ENCODE measurements around the gene PHF21A.

PHF21A gene

DNA sequence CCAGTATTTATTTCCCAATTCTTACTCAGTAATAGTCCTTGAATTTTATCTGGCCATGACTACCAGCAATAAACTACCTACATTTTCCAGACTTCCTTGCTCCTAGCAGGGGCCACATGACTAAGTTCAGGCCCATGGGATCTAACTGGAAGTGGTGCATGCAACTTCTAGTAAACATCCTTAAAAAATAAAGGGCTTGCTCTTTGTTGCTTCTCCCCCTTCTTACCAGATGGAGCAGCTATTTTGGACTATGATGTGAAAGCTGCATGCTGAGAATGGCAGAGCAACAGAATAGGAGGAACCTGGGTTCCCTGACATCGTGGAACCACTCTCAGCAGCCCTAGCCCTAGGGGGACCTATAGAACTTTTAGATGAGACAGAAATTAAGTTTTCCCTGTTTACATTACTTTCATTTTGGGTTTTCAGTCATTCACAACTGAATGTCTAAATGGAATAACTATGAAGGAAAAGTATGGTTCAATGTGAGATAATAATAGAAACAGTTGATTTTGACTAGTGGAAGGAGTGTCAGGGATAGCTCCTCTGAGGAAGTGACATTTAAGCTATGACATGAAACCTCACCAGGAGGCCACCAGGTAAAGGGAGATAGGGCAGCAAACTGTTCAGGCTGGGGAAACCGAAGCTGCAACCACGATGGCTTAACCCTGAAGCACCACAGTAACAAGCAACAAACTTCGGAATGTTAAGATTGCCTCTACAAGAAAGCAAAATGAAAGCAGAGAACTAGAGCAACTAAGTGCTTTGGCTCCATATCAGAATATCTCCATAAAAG, 48.9 kb downstream of the PHF21A start:
- DNase-seq, result no peak

DNA sequence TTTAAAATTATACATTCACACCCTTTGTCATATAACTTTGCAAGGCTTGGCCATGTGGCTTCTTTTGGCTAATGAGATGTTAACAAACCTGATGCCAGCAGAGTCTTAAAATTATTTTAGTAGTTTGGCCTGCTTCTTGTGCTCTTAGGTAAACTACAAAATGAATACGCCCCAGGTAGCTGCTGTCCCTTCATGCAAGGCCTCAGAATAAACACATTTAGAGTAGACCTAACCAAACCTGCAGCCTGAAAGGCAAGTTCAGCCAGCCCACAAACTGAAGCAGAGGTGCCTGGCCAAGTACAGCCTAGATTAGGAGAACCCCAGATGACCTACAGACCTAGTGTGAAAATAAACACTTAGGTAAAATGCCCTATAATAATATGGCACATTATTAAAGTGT, 50.2 kb downstream of the PHF21A start:
- no peak for DNase-seq

- DNase-seq, result no peak
Measured at GRCh38 chr11:46069595-46069994, 51.7 kb downstream of the PHF21A start.

DNA sequence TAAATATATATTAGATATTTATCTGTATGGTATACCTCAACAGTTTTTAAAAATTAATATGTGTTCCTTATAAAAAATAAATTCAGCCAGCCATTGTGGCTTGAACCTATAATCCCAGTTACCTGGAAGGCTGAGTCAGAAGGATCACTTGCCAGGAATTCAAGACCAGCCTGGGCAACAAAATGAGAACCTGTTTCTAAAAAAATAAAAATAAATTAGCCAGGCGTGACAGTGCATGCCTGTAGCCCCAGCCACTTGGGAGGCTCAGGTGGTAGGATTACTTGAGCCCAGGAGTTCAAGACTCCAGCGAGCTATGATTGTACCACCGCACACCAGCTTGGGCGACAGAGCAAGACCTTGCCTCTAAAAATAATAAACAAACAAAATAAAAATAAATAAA, 54.9 kb downstream of the PHF21A start:
- DNase-seq, result no peak

DNA sequence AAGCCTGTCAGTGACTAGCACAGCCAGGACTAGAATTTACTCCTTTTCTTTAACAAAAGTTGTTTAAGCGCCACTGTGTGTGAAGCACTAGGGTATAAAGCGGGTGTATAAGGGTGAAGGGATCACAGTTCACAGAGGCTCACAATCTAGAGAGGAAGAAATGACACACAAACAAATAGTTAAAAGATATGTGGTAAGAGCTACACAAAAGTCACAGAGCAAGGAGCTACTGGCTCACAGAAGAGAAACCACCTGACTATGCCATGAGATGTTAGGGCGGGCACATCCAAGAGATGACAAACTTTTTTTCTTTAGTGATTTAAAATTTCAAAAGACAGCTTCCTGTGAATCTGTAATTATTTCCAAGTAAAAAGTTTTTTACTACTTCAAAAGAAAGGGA, 55.6 kb downstream of the PHF21A start:
- no peak for DNase-seq

DNA sequence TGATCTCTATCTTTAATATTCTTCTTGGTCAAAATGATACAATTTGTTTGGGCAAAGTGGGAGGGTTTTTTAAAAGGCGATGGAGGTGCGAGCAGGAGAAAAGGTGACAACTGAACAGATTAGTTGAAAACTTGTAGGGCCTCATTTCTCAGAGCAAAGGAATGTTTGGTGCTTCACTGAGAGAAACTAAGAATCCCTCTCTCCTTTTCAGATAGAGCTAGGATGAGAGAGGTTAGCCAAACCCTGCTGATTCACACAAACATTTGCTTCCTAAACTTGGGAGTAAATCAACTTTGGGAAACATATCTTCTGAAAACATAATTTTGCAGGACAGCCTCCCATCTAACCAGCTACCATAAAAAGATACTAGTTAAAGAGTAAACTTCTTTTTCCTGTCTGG, 57.0 kb downstream of the PHF21A start:
- DNase-seq, result no peak

GRCh38 chr11:46063138-46063537, 58.1 kb downstream of the PHF21A start:
- no peak for DNase-seq

DNA sequence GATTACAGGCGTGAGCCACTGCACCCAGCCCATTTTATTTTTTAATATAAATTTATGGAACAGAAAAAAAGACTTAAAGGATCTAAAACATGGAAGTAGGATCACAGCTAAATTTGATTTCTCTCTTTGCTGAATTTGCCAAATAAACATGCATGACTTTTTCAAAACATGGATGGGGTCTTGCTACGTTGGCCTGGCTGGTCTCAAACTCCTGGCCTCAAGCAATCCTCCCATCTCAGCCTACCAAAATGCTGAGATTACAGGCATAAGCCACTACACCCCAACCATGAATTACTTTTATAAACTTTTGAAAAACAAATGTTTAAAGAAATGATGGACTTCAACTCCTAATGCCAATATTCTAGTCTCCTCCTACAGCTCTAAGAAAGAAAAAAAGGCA, 61.2 kb downstream of the PHF21A start:
- no peak for DNase-seq

DNA sequence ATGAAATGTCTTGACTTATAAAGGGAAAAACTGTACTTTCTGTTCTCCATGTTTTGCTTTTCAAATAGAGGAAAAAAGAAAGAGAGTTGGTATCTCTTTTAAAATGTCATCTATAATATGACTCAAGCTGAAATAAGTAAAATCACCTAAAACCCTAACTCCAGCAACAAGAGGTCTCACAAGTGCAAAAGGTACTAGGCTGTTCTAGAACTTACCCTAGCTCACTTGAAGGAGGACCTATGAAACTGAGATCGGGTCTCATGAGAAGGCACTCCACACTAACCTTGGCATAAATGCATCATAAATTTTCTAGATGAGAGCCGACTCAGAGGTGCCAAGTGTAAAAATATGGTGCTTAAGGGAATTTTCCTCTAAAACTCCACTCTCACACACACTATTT, 63.8 kb downstream of the PHF21A start:
- DNase-seq, result no peak

GRCh38 chr11:46055371-46055770, 65.9 kb downstream of the PHF21A start:
- no peak for DNase-seq

DNA sequence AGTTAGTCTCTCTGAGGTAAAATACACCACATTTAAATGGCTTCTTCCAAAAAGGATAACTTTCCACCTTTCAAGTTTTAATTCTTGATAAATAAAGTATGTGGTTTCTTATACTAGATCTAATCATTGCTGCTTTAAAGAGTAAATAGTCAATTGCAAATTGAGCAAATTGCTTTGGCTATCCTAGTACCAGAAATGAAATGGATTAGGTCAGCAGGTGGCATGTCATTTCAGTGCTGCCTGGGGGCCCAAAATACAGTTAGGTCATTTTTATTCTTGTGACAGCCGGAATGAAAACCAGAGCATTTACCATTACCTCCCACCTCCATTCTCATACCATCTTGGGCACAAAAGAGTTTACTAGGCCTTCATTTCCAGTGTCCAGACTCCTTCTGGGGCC, 70.2 kb downstream of the PHF21A start:
- no peak for DNase-seq

DNA sequence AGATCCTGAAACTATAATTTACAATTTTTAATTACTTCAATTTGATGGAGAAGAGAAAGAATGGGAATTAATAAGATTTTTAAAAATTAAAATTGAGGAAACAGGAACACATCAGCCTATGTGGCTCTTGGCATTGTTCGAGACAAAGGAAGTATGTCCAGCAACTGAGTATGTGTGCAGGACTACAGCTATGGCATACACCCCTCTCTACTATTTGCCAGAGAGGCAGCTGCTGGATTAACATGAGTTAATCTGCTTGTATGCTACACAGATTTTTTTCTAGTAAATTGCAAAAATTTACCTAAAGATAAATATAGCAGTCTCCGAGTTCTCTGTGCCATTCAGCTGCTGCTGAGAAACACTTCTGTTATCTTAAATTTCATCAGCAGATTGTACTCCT, 70.6 kb downstream of the PHF21A start:
- DNase-seq, result no peak

- DNase-seq, result no peak
Measured at GRCh38 chr11:46050003-46050461, 71.2 kb downstream of the PHF21A start.

- no peak for DNase-seq
Measured at GRCh38 chr11:46049325-46049897, 71.8 kb downstream of the PHF21A start.

- DNase-seq, result no peak
Measured at GRCh38 chr11:46048198-46048597, 73.1 kb downstream of the PHF21A start.

GRCh38 chr11:46047520-46047919, 73.7 kb downstream of the PHF21A start:
- no peak for DNase-seq

DNA sequence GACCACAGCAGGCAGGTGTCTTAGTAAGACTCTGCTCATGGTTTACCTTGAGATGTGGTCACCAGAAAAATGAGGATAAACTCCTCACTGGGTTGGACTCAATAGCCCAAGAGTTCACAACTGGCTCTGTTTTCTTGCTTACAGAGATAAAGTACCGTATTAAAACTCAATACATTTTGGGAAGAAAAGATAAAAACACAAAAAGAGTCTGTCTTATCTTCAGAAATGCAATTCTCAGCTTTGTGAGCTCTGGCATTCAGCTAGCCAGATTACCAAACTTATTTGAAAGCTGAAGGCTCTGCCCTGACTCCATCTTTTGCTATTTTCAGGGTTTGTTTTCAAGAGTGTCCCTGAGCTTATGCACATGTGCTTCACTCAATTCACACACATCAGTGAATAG, 75.4 kb downstream of the PHF21A start:
- no peak for DNase-seq

DNA sequence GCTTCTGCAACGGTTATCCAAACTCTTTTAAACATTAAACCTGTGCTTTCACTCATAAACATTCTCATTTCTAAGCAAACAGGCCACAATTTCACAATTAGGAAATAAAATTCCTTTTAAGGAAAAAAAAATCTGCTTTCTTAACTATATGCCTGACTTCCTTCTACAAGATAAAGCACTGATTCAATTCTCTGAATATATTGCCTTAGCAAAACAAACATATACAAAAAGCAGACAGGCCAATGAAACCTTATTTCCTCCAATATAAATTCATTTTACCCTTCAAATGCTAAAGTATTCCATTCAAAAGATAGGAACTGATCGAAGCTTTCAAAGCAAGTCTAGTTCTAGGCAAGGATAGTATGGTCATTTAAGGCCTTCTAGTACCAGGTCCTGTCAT, 76.7 kb downstream of the PHF21A start:
- DNase-seq, result no peak

DNA sequence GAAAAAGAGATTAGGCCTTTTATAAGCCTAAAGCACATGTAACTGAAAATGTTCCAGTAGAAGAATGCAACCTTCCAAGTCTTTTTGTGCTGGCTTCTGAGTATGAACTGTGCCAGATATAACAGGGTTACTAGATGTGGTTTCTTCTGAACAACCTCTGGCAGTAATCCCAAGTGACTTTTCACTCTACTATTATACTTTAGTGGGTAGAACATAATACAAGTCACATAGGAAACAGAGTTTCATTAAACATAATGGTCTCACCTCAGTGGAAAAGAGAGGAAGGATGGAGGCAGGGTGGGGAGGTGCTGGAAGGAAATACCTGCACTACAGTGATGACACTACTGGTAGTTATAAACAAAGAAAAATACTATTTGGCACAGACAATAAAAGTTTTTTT, 81.3 kb downstream of the PHF21A start:
- DNase-seq, result no peak

DNA sequence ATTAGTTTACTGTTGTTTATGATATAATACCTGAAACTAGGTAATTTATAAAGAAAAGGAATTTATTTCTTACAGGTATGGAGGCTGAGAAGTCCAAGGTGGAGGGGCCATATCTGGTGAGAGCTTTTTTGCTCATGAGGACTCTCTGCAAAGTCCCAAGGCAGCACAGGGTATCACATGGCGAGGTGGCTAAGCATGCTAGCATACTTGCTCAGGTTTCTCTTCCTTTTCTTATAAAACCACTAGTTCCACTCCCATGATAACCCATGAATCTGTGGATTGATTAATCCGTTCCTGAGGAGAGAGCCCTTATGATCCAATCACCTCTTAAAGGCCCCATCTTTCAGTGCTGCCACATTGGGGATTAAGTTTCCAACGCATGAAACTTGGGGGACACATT, 82.7 kb downstream of the PHF21A start:
- DNase-seq, result no peak

- no peak for DNase-seq
Measured at GRCh38 chr11:46036969-46037368, 84.3 kb downstream of the PHF21A start.

DNA sequence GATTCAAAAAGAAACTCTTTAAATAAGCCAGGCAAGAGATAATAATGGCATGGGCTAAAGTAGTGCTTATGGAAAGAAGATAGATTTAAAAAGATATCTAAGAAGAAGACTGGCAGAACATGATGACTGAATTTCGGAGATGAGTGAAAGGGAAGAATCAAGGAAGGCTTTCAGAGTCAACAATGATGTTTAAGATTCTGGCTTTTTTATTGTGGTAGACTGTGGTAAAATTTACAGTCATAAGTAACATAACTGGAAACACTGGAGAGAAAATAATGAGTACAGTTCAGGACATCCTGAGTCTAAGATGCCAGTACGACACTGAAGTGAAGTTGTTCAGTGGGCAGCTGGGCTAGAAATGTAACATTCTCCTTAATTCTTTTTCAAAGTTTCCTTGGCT, 85.2 kb downstream of the PHF21A start:
- no peak for DNase-seq

DNA sequence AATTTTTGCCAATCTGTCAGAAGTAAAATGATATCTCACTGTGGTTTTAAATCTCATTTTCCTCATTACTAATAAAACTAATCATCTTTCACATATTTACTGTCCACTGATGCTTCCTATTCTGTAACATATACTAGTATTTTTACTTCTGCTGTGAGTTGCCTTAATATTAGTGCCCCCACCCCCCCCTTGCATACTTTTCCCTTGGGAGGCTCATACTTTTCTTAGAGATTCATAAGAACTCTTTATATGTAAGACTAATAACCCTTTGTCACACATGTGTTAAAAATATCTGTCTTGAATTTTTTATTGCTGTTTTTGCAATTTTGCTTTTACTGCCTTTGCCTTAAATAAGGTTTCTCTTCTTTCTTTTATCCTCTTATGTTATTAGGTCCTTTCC, 87.2 kb downstream of the PHF21A start:
- DNase-seq, result no peak

- DNase-seq, result no peak
Measured at GRCh38 chr11:46026606-46027293, 94.5 kb downstream of the PHF21A start.

All from NCI-H187 (cell line).